GM10266 (cell line): ENCODE measurements around the gene SPDYE2.
"Not testable (repeated sequence)": the region's sequence is repeated elsewhere in the genome, so short reads cannot be mapped to it uniquely, and the experiment has no call there.

Source experiments
- DNase-seq: peaks from one replicate; pipeline ENCODE4 v3.0.0; 2012; ENCODE audit errors: extremely low spot score

The SPDYE2 gene

GRCh38 chr7:102599699-102600098, 48.7 kb downstream of the SPDYE2 start:
- not testable (repeated sequence) for DNase-seq

GRCh38 chr7:102602317-102602716, 51.3 kb downstream of the SPDYE2 start:
- not testable (repeated sequence) for DNase-seq

- not testable (repeated sequence) for DNase-seq
These were observed 53.6 kb downstream of the SPDYE2 start for GRCh38 chr7:102604431-102605145.

GRCh38 chr7:102606848-102607247, 55.8 kb downstream of the SPDYE2 start:
- DNase-seq = not testable (repeated sequence)

GRCh38 chr7:102609734-102610133, 58.7 kb downstream of the SPDYE2 start:
- not testable (repeated sequence) for DNase-seq

- DNase-seq = not testable (repeated sequence)
These were observed 59.4 kb downstream of the SPDYE2 start for GRCh38 chr7:102610441-102610840.

- not testable (repeated sequence) for DNase-seq
These were observed 60.1 kb downstream of the SPDYE2 start for GRCh38 chr7:102611013-102611674.

GRCh38 chr7:102611675-102612325, 60.8 kb downstream of the SPDYE2 start:
- not testable (repeated sequence) for DNase-seq
